ENCODE data around the gene WFIKKN2.

The WFIKKN2 gene

GRCh38 chr17:50808888-50809287, 26.5 kb upstream of the WFIKKN2 start:
- no peak for TF ChIP-seq CTCF (IDR thresholded peaks at IDR 0.05)
- Histone ChIP-seq H3K4me3 (no peak overlapping the region), H3K27ac (no peak overlapping the region)
- no peak for DNase-seq (ENCODE audit: low spot score)

- DNase-seq (ENCODE audit: low spot score) = no peak
- H3K4me3 ChIP-seq = no peak overlapping the region
- no peak for TF ChIP-seq CTCF (IDR thresholded peaks at IDR 0.05)
- H3K27ac ChIP-seq = no peak overlapping the region
These were observed 21.8 kb upstream of the WFIKKN2 start for GRCh38 chr17:50813583-50813982.

DNA sequence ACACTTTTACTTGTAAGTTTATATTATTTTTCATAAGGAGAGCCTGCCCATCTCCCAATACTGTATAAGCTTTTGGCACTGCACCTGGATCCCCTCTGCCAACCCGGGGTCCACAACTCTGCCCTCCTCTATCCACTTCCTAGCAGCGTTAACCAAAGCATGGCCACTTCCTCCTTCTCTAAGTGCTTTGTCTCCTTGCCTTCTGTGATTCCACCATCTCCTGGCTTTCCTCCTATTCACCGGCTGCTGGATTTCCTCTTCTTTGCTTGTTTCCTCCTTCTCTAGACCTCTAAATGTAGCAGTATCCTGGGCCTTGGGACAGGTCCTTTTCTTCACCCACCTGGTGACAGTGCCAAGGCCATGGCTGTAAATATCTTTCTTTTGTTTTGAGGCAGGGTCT, 20.0 kb upstream of the WFIKKN2 start:
- no peak for DNase-seq (ENCODE audit: low spot score)
- H3K27ac ChIP-seq = no peak overlapping the region
- TF ChIP-seq CTCF (IDR thresholded peaks at IDR 0.05) = no peak
- no peak overlapping the region for H3K4me3 ChIP-seq

- TF ChIP-seq CTCF (IDR thresholded peaks at IDR 0.05) = no peak
- no peak overlapping the region for H3K27ac ChIP-seq
- no peak overlapping the region for H3K4me3 ChIP-seq
- DNase-seq (ENCODE audit: low spot score) = no peak
These were observed 19.1 kb upstream of the WFIKKN2 start for GRCh38 chr17:50816271-50816670.

- H3K4me3 ChIP-seq = peak overlapping the region; percentile 53
- no peak for DNase-seq (ENCODE audit: low spot score)
- TF ChIP-seq CTCF (IDR thresholded peaks at IDR 0.05) = peak; percentile 69
- no peak overlapping the region for H3K27ac ChIP-seq
These were observed 18.3 kb upstream of the WFIKKN2 start for GRCh38 chr17:50816771-50817751.

GRCh38 chr17:50817838-50818237, 17.5 kb upstream of the WFIKKN2 start:
- Histone ChIP-seq H3K4me3 (no peak overlapping the region), H3K27ac (no peak overlapping the region)
- TF ChIP-seq CTCF (IDR thresholded peaks at IDR 0.05) = no peak
- DNase-seq (ENCODE audit: low spot score) = no peak

- no peak for TF ChIP-seq CTCF (IDR thresholded peaks at IDR 0.05)
- Histone ChIP-seq H3K4me3 (no peak overlapping the region), H3K27ac (no peak overlapping the region)
- no peak for DNase-seq (ENCODE audit: low spot score)
These were observed 17.1 kb upstream of the WFIKKN2 start for GRCh38 chr17:50818261-50818660.

All from coronary artery (tissue), 2 donors.